Effector memory CD8-positive, alpha-beta T cell (primary cell): Measurements from ENCODE around the gene NOL12.
"Not testable (repeated sequence)": the region's sequence is repeated elsewhere in the genome, so short reads cannot be mapped to it uniquely, and the experiment has no call there.

ENCODE experiments used
- ATAC-seq: fragments of 150-1000 bp; cut with Tn5 transposase; replicated peaks from 2 replicates; pipeline ENCODE4 v1.10.0; 2021; ENCODE audit warnings: mild to moderate bottlenecking, moderate library complexity
- DNase-seq, 3 experiments: peaks; one replicate each; pipeline ENCODE4 v3.0.0; 2021
- H3K27ac Mint-ChIP-seq, 2 donors: one replicate each; pipeline ENCODE4 v1.8.0; 2022; ENCODE audit warnings: mild to moderate bottlenecking in 2 of 2, mixed read lengths in 2 of 2, moderate library complexity in 2 of 2
- H3K27me3 Mint-ChIP-seq, 2 donors: one replicate each; pipeline ENCODE4 v1.8.0; 2022; ENCODE audit warnings: mixed read lengths in 2 of 2
- H3K36me3 Mint-ChIP-seq: one replicate; pipeline ENCODE4 v1.8.0; 2022; ENCODE audit warnings: mild to moderate bottlenecking, moderate library complexity, mixed read lengths; ENCODE audit not compliant: insufficient read depth
- H3K4me1 Mint-ChIP-seq, 2 donors: one replicate each; pipeline ENCODE4 v1.8.0; 2022; ENCODE audit warnings: low read depth in 2 of 2, mixed read lengths in 2 of 2
- H3K4me3 Mint-ChIP-seq, 2 donors: one replicate each; pipeline ENCODE4 v1.8.0; 2022; ENCODE audit warnings: mild to moderate bottlenecking in 2 of 2, mixed read lengths in 2 of 2, moderate library complexity in 2 of 2
- H3K9me3 Mint-ChIP-seq, 2 donors: one replicate each; pipeline ENCODE4 v1.8.0; 2022; ENCODE audit warnings: mixed read lengths in 2 of 2

Gene NOL12

DNA sequence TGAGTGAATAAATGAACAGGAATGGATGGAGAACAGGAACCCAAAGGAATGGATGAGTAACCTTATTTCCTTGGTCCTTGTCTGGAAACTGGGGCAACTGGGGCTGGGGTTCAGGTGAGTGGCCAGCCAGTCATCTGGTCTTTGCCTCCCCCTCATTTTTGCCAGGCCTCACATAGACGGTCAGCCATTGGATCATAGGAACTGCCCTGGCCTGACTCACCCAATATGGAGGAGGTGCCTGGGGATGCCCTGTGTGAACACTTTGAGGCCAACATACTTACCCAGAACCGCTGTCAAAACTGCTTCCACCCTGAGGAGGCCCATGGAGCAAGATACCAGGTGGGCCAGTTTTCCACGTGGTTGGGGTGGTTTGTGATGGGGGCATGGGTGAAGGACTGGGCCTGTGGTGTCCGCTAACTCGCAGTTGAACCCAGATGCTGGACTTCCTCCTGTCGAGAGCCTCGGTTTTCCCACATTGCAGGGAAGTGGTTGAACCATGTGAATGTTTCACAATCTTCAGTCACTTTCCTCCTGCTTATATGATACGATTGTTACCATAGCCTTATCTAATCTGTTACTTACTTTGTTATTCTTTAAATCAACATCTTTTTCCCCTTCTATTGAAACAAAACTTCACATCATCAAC, 15.1 kb downstream of the NOL12 start:
- ATAC-seq (no peak), DNase-seq (no peak)
- Mint-ChIP-seq H3K36me3 (peaks cover 11% of the 10 kb centered on the region), H3K9me3 (no peaks in the 10 kb centered on the region), H3K27me3 (no peaks in the 10 kb centered on the region), H3K4me3 (no peak overlapping the region), H3K4me1 (peaks cover 0 to 6% of the 10 kb centered on the region in 2 donors), H3K27ac (no peak overlapping the region)

- H3K27ac Mint-ChIP-seq, result no peak overlapping the region
- no peaks in the 10 kb centered on the region for H3K4me1 Mint-ChIP-seq
- H3K9me3 Mint-ChIP-seq, result no peaks in the 10 kb centered on the region
- H3K4me3 Mint-ChIP-seq, result no peak overlapping the region
- no peaks in the 10 kb centered on the region for H3K27me3 Mint-ChIP-seq
- DNase-seq (no peak), ATAC-seq (no peak)
- peaks cover 8% of the 10 kb centered on the region for H3K36me3 Mint-ChIP-seq
These were observed 17.8 kb downstream of the NOL12 start for GRCh38 chr22:37703906-37704305.

GRCh38 chr22:37704645-37705044, 18.5 kb downstream of the NOL12 start:
- no peak for ATAC-seq
- H3K9me3 Mint-ChIP-seq, result no peaks in the 10 kb centered on the region
- DNase-seq, result no peak
- no peaks in the 10 kb centered on the region for H3K4me1 Mint-ChIP-seq
- H3K36me3 Mint-ChIP-seq, result peaks cover 8% of the 10 kb centered on the region
- no peak overlapping the region for H3K4me3 Mint-ChIP-seq
- no peaks in the 10 kb centered on the region for H3K27me3 Mint-ChIP-seq
- H3K27ac Mint-ChIP-seq, result peak overlapping the region in 1 of 2 donors; percentile 25

DNA sequence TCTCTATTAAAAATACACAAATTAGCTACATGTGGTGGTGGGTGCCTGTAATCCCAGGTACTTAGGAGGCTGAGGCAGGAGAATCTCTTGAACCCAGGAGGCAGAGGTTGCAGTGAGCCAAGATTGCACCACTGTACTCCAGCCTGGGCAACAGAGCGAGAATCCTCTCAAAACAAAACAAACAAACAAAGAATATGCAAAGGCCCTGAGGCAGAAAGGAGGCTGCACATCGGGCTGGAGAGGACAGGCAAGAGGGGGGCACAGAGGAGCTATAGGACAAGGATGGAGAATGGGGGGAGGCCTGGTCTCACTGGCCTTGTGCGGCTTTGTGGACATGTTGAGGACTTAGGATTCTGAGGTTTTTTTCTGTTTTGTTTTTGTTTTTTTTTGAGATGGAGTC, 19.1 kb downstream of the NOL12 start:
- Mint-ChIP-seq H3K4me1 (no peaks in the 10 kb centered on the region), H3K36me3 (peaks cover 8% of the 10 kb centered on the region), H3K27me3 (no peaks in the 10 kb centered on the region), H3K4me3 (no peak overlapping the region), H3K9me3 (no peaks in the 10 kb centered on the region), H3K27ac (peak overlapping the region in 1 of 2 donors; percentile 80)
- no peak for DNase-seq
- no peak for ATAC-seq

- Mint-ChIP-seq H3K27me3 (no peaks in the 10 kb centered on the region), H3K27ac (no peak overlapping the region), H3K4me3 (no peak overlapping the region), H3K36me3 (peaks cover 6% of the 10 kb centered on the region), H3K4me1 (peaks cover 0 to 2% of the 10 kb centered on the region in 2 donors), H3K9me3 (no peaks in the 10 kb centered on the region)
- no peak for ATAC-seq
- no peak for DNase-seq
These were observed 22.7 kb downstream of the NOL12 start for GRCh38 chr22:37708580-37709444.

- Mint-ChIP-seq H3K36me3 (peaks cover 6% of the 10 kb centered on the region), H3K9me3 (no peaks in the 10 kb centered on the region), H3K4me1 (peaks cover 0 to 2% of the 10 kb centered on the region in 2 donors), H3K4me3 (no peak overlapping the region), H3K27ac (peak overlapping the region in 1 of 2 donors; percentile 8), H3K27me3 (no peaks in the 10 kb centered on the region)
- DNase-seq (no peak), ATAC-seq (no peak)
These were observed 23.3 kb downstream of the NOL12 start for GRCh38 chr22:37709445-37709765.

GRCh38 chr22:37710675-37711074, 24.5 kb downstream of the NOL12 start:
- H3K4me1 Mint-ChIP-seq, result peaks cover 0 to 2% of the 10 kb centered on the region in 2 donors
- DNase-seq, result no peak
- H3K27ac Mint-ChIP-seq, result no peak overlapping the region
- H3K36me3 Mint-ChIP-seq, result peaks cover 3% of the 10 kb centered on the region
- ATAC-seq, result no peak
- no peak overlapping the region for H3K4me3 Mint-ChIP-seq
- no peaks in the 10 kb centered on the region for H3K9me3 Mint-ChIP-seq
- no peaks in the 10 kb centered on the region for H3K27me3 Mint-ChIP-seq

DNA sequence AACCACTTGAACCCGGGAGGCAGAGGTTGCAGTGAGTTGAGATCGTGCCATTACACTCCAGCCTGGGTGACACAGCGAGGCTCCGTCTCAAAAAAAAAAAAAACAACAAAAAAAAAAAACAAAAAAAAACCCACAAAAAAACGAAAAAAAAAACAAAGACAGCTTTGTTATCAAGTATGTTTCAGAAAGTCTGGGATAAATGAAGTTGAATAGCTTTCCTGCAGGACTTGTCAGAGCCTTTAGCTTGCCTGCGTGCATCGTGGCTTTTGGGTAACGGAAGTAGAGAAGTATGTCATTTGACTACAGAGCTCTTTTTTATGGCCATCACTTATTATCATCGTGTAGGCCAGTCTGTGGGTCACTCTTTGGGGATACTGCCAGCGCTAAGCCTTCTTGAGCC, 25.3 kb downstream of the NOL12 start:
- H3K4me3 Mint-ChIP-seq, result no peak overlapping the region
- no peak for ATAC-seq
- H3K4me1 Mint-ChIP-seq, result peaks cover 0 to 2% of the 10 kb centered on the region in 2 donors
- no peak for DNase-seq
- H3K36me3 Mint-ChIP-seq, result peaks cover 3% of the 10 kb centered on the region
- no peak overlapping the region for H3K27ac Mint-ChIP-seq
- no peaks in the 10 kb centered on the region for H3K27me3 Mint-ChIP-seq
- H3K9me3 Mint-ChIP-seq, result no peaks in the 10 kb centered on the region

GRCh38 chr22:37713761-37714160, 27.6 kb downstream of the NOL12 start:
- no peaks in the 10 kb centered on the region for H3K9me3 Mint-ChIP-seq
- H3K27ac Mint-ChIP-seq, result peak overlapping the region in 1 of 2 donors; percentile 75
- no peak for ATAC-seq

DNA sequence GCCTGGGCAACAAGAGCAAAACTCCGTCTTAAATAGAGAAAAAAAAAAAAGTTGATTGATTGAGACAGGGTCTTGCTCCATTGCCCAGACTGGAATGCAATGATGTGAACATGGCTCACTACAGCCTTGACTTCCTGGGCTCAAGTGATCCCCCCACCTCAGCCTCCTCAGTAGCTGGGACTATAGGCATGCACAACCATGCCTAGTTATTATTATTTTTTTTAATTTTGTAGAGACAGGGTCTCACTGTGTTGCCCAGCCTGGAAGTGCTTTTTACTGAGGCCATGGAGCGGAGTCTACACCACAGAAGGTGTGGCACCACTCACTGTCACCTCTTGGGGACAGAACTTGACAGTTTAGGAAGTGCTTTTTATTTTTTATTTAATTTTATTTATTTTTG, 28.5 kb downstream of the NOL12 start:
- no peaks in the 10 kb centered on the region for H3K27me3 Mint-ChIP-seq

More at GRCh38 chr22:37713761-37714160, 27.6 kb downstream of the NOL12 start:
- DNase-seq, result no peak
- Mint-ChIP-seq H3K27me3 (no peaks in the 10 kb centered on the region), H3K4me1 (peaks cover 0 to 2% of the 10 kb centered on the region in 2 donors), H3K4me3 (no peak overlapping the region), H3K36me3 (peaks cover 6% of the 10 kb centered on the region)

DNA sequence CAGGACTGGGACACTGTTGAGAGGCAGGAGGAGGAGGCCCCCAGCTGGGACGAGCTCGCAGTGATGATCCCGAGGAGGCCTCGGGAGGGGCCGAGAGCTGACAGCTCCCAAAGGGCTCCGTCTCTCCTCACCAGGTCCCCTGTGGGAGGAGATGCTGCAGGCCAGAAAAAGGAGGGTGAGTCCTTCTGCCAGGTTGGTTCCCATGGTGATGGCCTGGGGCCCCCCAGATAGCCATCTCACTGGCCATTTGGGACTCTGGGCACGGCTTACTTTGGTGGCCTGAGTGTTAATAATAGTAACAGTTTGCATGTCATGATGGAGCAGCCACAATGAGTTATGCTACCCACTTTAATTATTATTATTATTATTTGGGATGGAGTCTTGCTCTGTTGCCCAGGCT, 29.6 kb downstream of the NOL12 start:
- Mint-ChIP-seq H3K27ac (no peak overlapping the region), H3K9me3 (no peaks in the 10 kb centered on the region), H3K36me3 (peaks cover 6% of the 10 kb centered on the region), H3K4me1 (no peaks in the 10 kb centered on the region), H3K27me3 (no peaks in the 10 kb centered on the region), H3K4me3 (no peak overlapping the region)
- ATAC-seq, result no peak
- DNase-seq, result no peak

More for the DNA sequence above, 28.5 kb downstream of the NOL12 start:
- peaks cover 6% of the 10 kb centered on the region for H3K36me3 Mint-ChIP-seq
- no peak for DNase-seq
- H3K9me3 Mint-ChIP-seq, result no peaks in the 10 kb centered on the region
- no peak overlapping the region for H3K27ac Mint-ChIP-seq
- ATAC-seq, result no peak
- H3K4me3 Mint-ChIP-seq, result no peak overlapping the region
- H3K4me1 Mint-ChIP-seq, result peaks cover 0 to 2% of the 10 kb centered on the region in 2 donors

GRCh38 chr22:37716708-37717107, 30.6 kb downstream of the NOL12 start:
- no peak for DNase-seq
- no peaks in the 10 kb centered on the region for H3K27me3 Mint-ChIP-seq
- H3K4me3 Mint-ChIP-seq, result no peak overlapping the region
- no peak overlapping the region for H3K27ac Mint-ChIP-seq
- no peak for ATAC-seq
- no peaks in the 10 kb centered on the region for H3K9me3 Mint-ChIP-seq
- H3K36me3 Mint-ChIP-seq, result peaks cover 3% of the 10 kb centered on the region
- H3K4me1 Mint-ChIP-seq, result no peaks in the 10 kb centered on the region

DNA sequence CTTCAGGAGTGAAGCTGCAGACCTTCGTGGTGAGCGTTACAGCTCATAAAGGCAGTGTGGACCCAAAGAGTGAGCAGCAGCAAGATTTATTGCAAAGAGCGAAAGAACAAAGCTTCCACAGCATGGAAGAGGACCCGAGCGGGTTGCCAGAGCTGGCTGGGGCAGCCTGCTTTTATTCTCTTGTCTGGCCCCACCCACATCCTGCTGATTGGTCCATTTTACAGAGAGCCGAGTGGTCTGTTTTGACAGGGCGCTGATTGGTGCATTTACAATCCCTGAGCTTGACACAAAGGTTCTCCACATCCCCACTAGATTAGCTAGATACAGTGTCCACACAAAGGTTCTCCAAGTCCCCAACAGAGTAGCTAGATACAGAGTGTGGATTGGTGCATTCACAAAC, 31.1 kb downstream of the NOL12 start:
- H3K27ac Mint-ChIP-seq, DNase-seq, H3K27me3 Mint-ChIP-seq, H3K4me1 Mint-ChIP-seq, ATAC-seq, H3K9me3 Mint-ChIP-seq, H3K4me3 Mint-ChIP-seq, H3K36me3 Mint-ChIP-seq: not testable (repeated sequence)

DNA sequence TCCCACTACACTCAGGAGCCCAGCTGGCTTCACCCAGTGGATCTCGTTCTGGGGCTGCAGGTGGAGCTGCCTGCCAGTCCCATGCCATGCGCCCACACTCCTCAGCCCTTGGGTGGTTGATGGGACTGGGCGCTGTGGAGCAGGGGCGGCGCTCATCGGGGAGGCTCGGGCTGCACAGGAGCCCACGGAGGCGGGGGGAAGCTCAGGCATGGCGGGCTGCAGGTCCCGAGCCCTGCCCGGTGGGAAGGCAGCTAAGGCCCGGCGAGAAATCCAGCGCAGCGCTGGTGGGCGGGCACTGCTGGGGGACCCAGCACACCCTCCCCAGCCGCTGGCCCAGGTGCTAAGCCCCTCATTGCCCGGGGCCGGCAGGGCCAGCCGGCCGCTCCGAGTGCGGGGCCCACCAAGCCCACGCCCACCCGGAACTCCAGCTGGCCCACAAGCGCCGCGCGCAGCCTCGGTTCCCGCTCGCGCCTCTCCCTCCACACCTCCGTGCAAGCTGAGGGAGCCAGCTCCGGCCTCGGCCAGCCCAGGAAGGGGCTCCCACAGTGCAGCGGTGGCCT, 31.7 kb downstream of the NOL12 start:
- not testable (repeated sequence) for ATAC-seq, H3K4me1 Mint-ChIP-seq, H3K36me3 Mint-ChIP-seq, H3K9me3 Mint-ChIP-seq, DNase-seq, H3K27ac Mint-ChIP-seq, H3K27me3 Mint-ChIP-seq, H3K4me3 Mint-ChIP-seq
